Natural killer cell treated with Interleukin-12 subunit alpha and Interleukin-12 subunit beta and Interleukin-15 and Interleukin-18, amount 100 ng/mL, for 72 hours (primary cell): Measurements from ENCODE around the gene DLST. TPM values are rescaled to one million over a fixed set of nuclear protein-coding genes. Genes with fewer than 3 reads are reported as not detected.

Experiments used
- ATAC-seq, 2 donors: fragments of 150-1000 bp; cut with Tn5 transposase in 1 of 2; sonication (Bioruptor Pico), chemical (Tn5 transposase) in 1 of 2; 2 replicates each; pipeline ENCODE4 v1.10.0; 2021
- DNase-seq: peaks from one replicate; pipeline ENCODE4 v3.0.0; 2022; ENCODE audit warnings: low spot score
- H3K27ac Mint-ChIP-seq, 2 donors: 1 replicate in 1 of 2; 2 replicates in 1 of 2; pipeline ENCODE4 v1.8.0; 2022; ENCODE audit warnings: mixed read lengths in 2 of 2, mild to moderate bottlenecking in 1 of 2, moderate library complexity in 1 of 2
- H3K27me3 Mint-ChIP-seq, 2 donors: 1 replicate in 1 of 2; 2 replicates in 1 of 2; pipeline ENCODE4 v1.8.0; 2022; ENCODE audit warnings: mixed read lengths in 2 of 2
- H3K36me3 Mint-ChIP-seq: one replicate; pipeline ENCODE4 v1.8.0; 2022; ENCODE audit warnings: mixed read lengths
- H3K4me1 Mint-ChIP-seq, 2 donors: 1 replicate in 1 of 2; 2 replicates in 1 of 2; pipeline ENCODE4 v1.8.0; 2022; ENCODE audit warnings: low read depth in 2 of 2, mixed read lengths in 2 of 2, mild to moderate bottlenecking in 1 of 2
- H3K4me3 Mint-ChIP-seq: one replicate; pipeline ENCODE4 v1.8.0; 2022; ENCODE audit warnings: mixed read lengths
- H3K9me3 Mint-ChIP-seq: 2 replicates; pipeline ENCODE4 v1.8.0; 2022; ENCODE audit warnings: mixed read lengths
- total RNA-seq, 2 donors: library from RNA; stranded (reverse); gene quantifications; one replicate each; pipeline ENCODE4 v1.2.3, GENCODE V29; 2022

The DLST gene
- total RNA-seq, 2 donors from 2014 or later: 127 to 136 TPM

GRCh38 chr14:74948228-74949175, 66.8 kb downstream of the DLST start:
- Mint-ChIP-seq H3K9me3 (no peaks in the 10 kb centered on the region), H3K27ac (no peak overlapping the region), H3K36me3 (no peaks in the 10 kb centered on the region), H3K4me1 (peaks cover 7% of the 10 kb centered on the region in 2 donors), H3K4me3 (no peak overlapping the region), H3K27me3 (peaks cover 0 to 2% of the 10 kb centered on the region in 2 donors)
- no peak for ATAC-seq
- no peak for DNase-seq

- no peak overlapping the region for H3K27ac Mint-ChIP-seq
- H3K4me1 Mint-ChIP-seq: peaks cover 7% of the 10 kb centered on the region in 2 donors
- H3K27me3 Mint-ChIP-seq: peaks cover 0 to 2% of the 10 kb centered on the region in 2 donors
- DNase-seq (no peak), ATAC-seq (no peak)
- H3K9me3 Mint-ChIP-seq: no peaks in the 10 kb centered on the region
- H3K4me3 Mint-ChIP-seq: no peak overlapping the region
- no peaks in the 10 kb centered on the region for H3K36me3 Mint-ChIP-seq
Measured at GRCh38 chr14:74949191-74949601, 67.5 kb downstream of the DLST start.

- ATAC-seq: no peak
- H3K4me3 Mint-ChIP-seq: no peak overlapping the region
- no peaks in the 10 kb centered on the region for H3K36me3 Mint-ChIP-seq
- no peak overlapping the region for H3K27ac Mint-ChIP-seq
- no peaks in the 10 kb centered on the region for H3K9me3 Mint-ChIP-seq
- peaks cover 0 to 2% of the 10 kb centered on the region in 2 donors for H3K27me3 Mint-ChIP-seq
- DNase-seq: no peak
- peaks cover 7% of the 10 kb centered on the region in 2 donors for H3K4me1 Mint-ChIP-seq
Measured at GRCh38 chr14:74949859-74950573, 68.3 kb downstream of the DLST start.

- no peaks in the 10 kb centered on the region for H3K9me3 Mint-ChIP-seq
- DNase-seq: no peak
- no peak overlapping the region for H3K27ac Mint-ChIP-seq
- peaks cover 7% of the 10 kb centered on the region in 2 donors for H3K4me1 Mint-ChIP-seq
- ATAC-seq: no peak
- H3K4me3 Mint-ChIP-seq: no peak overlapping the region
- peaks cover 0 to 2% of the 10 kb centered on the region in 2 donors for H3K27me3 Mint-ChIP-seq
- H3K36me3 Mint-ChIP-seq: no peaks in the 10 kb centered on the region
Measured at GRCh38 chr14:74950795-74951442, 69.2 kb downstream of the DLST start.

- H3K4me1 Mint-ChIP-seq: peaks cover under 1 to 1% of the 10 kb centered on the region in 2 donors
- no peak overlapping the region for H3K27ac Mint-ChIP-seq
- DNase-seq (no peak), ATAC-seq (no peak)
- no peak overlapping the region for H3K4me3 Mint-ChIP-seq
- no peaks in the 10 kb centered on the region for H3K9me3 Mint-ChIP-seq
- H3K27me3 Mint-ChIP-seq: peaks cover 5 to 6% of the 10 kb centered on the region in 2 donors
- H3K36me3 Mint-ChIP-seq: no peaks in the 10 kb centered on the region
Measured at GRCh38 chr14:74951443-74952179, 69.9 kb downstream of the DLST start.

GRCh38 chr14:74952180-74952665, 70.5 kb downstream of the DLST start:
- Mint-ChIP-seq H3K36me3 (no peaks in the 10 kb centered on the region), H3K27ac (no peak overlapping the region), H3K4me1 (no peaks in the 10 kb centered on the region), H3K27me3 (peaks cover 5 to 7% of the 10 kb centered on the region in 2 donors), H3K4me3 (no peak overlapping the region), H3K9me3 (no peaks in the 10 kb centered on the region)
- no peak for DNase-seq
- ATAC-seq: no peak

GRCh38 chr14:74952697-74953484, 71.2 kb downstream of the DLST start:
- H3K27ac Mint-ChIP-seq: no peak overlapping the region
- DNase-seq (no peak), ATAC-seq (no peak)
- no peak overlapping the region for H3K4me3 Mint-ChIP-seq
- H3K4me1 Mint-ChIP-seq: no peaks in the 10 kb centered on the region
- peaks cover 5 to 7% of the 10 kb centered on the region in 2 donors for H3K27me3 Mint-ChIP-seq
- no peaks in the 10 kb centered on the region for H3K9me3 Mint-ChIP-seq
- no peaks in the 10 kb centered on the region for H3K36me3 Mint-ChIP-seq

Other genes starting within 250 kb of the DLST start
- 10 to 100 TPM; 57.3 to 62.4 TPM for gene AREL1, start 168.8 kb upstream of the DLST start, total RNA-seq
- gene FCF1, start 168.8 kb upstream of the DLST start, total RNA-seq: 10 to 100 TPM; 45.2 to 55.8 TPM
- 10 to 100 TPM; 53.6 to 74.8 TPM for gene YLPM1, start 118.6 kb upstream of the DLST start, total RNA-seq
- gene PROX2, start 5.8 kb upstream of the DLST start, total RNA-seq: 1 to 10 TPM in 1 of 2 donors, under 1 TPM in 1; 0.56 to 1.5 TPM
- 10 to 100 TPM; 10.0 to 12.8 TPM for gene RPS6KL1, start 41.3 kb downstream of the DLST start, total RNA-seq
- not detected for gene PGF, start 73.7 kb downstream of the DLST start, total RNA-seq
- 10 to 100 TPM; 60.2 to 68.0 TPM for gene EIF2B2, start 121.0 kb downstream of the DLST start, total RNA-seq
- 10 to 100 TPM; 27.6 to 40.2 TPM for gene MLH3, start 169.6 kb downstream of the DLST start, total RNA-seq
- gene ACYP1, start 182.1 kb downstream of the DLST start, total RNA-seq: 10 to 100 TPM; 29.3 to 40.5 TPM
- 1 to 10 TPM in 1 of 2 donors, under 1 TPM in 1; 0.88 to 1.4 TPM for gene ZC2HC1C, start 187.7 kb downstream of the DLST start, total RNA-seq
- gene NEK9, start 245.1 kb downstream of the DLST start, total RNA-seq: 10 to 100 TPM; 66.6 to 80.0 TPM